Mucosa of descending colon (tissue), 3 donors: Measurements from ENCODE around the gene PFDN2. TPM values are rescaled to one million over a fixed set of nuclear protein-coding genes. Genes with fewer than 3 reads are reported as not detected.

Source experiments
- total RNA-seq, 3 donors: library from RNA; stranded (reverse); fragmentation: NEBNext Ultra II Directional in 2 of 3; extraction: Animal tissue kit (Norgen Biotek cat#: 25700) in 2 of 3; gene quantifications; one replicate each; pipeline versions ENCODE4 v1.2.1 to v1.2.4, GENCODE V29; 2021 to 2023
- donor health status: DM: no; HTN: no; CAD: no; lungs with moderate emphysema.
- donor health status: DM: no; HTN: no; CAD: no.
- donor health status: DM: no; HTN: yes; CAD: no.

Gene PFDN2
- total RNA-seq, 3 donors from 2014 or later: 20.7 to 40.2 (median 29.4) TPM

Other genes with a start within 250 kb of the PFDN2 start
- gene ITLN1, start 232.9 kb downstream of the PFDN2 start, total RNA-seq: 100 to 1,000 TPM; 103 to 254 (median 221) TPM
- not detected for gene ITLN2, start 163.2 kb downstream of the PFDN2 start, total RNA-seq
- gene F11R, start 96.9 kb downstream of the PFDN2 start, total RNA-seq: 100 to 1,000 TPM in 2 of 3 donors, 10 to 100 TPM in 1; 84.0 to 222 (median 157) TPM
- 100 to 1,000 TPM in 1 of 3 donors, 10 to 100 TPM in 2; 48.9 to 105 (median 80.1) TPM for gene TSTD1, start 79.1 kb downstream of the PFDN2 start, total RNA-seq
- gene USF1, start 72.1 kb downstream of the PFDN2 start, total RNA-seq: 10 to 100 TPM; 66.8 to 80.5 (median 71.7) TPM
- 1 to 10 TPM; 3.8 to 9.0 (median 8.1) TPM for gene ARHGAP30, start 48.1 kb downstream of the PFDN2 start, total RNA-seq
- 1 to 10 TPM; 1.6 to 5.4 (median 4.6) TPM for gene NECTIN4, start 28.5 kb downstream of the PFDN2 start, total RNA-seq
- 10 to 100 TPM in 1 of 3 donors, 1 to 10 TPM in 2; 9.5 to 10.7 (median 9.7) TPM for gene KLHDC9, start 19.7 kb downstream of the PFDN2 start, total RNA-seq
- gene NIT1, start 68 bp upstream of the PFDN2 start, total RNA-seq: 10 to 100 TPM; 56.7 to 79.7 (median 62.8) TPM
- gene DEDD, start 14.6 kb upstream of the PFDN2 start, total RNA-seq: 10 to 100 TPM; 33.3 to 43.0 (median 37.2) TPM
- 100 to 1,000 TPM in 1 of 3 donors, 10 to 100 TPM in 2; 88.6 to 114 (median 90.6) TPM for gene UFC1, start 35.9 kb upstream of the PFDN2 start, total RNA-seq
- gene USP21, start 41.5 kb upstream of the PFDN2 start, total RNA-seq: 10 to 100 TPM; 20.1 to 35.4 (median 29.5) TPM
- gene PPOX, start 48.4 kb upstream of the PFDN2 start, total RNA-seq: 10 to 100 TPM; 15.0 to 21.9 (median 16.3) TPM
- 10 to 100 TPM; 25.1 to 35.9 (median 33.3) TPM for gene B4GALT3, start 59.5 kb upstream of the PFDN2 start, total RNA-seq
- gene ADAMTS4, start 81.0 kb upstream of the PFDN2 start, total RNA-seq: 1 to 10 TPM in 2 of 3 donors, under 1 TPM in 1; 0.96 to 7.2 (median 3.8) TPM
- 100 to 1,000 TPM; 119 to 159 (median 154) TPM for gene NDUFS2, start 84.3 kb upstream of the PFDN2 start, total RNA-seq
- 10 to 100 TPM in 2 of 3 donors, 1 to 10 TPM in 1; 5.8 to 43.9 (median 27.1) TPM for gene FCER1G, start 97.3 kb upstream of the PFDN2 start, total RNA-seq
- not detected for gene APOA2, start 105.6 kb upstream of the PFDN2 start, total RNA-seq
- 10 to 100 TPM; 17.2 to 24.5 (median 23.5) TPM for gene TOMM40L, start 108.0 kb upstream of the PFDN2 start, total RNA-seq
- gene NR1I3, start 120.2 kb upstream of the PFDN2 start, total RNA-seq: not detected
- gene PCP4L1, start 140.7 kb upstream of the PFDN2 start, total RNA-seq: 10 to 100 TPM in 1 of 3 donors, 1 to 10 TPM in 1, under 1 TPM in 1; 0.41 to 12.2 (median 1.6) TPM
- gene MPZ, start 191.9 kb upstream of the PFDN2 start, total RNA-seq: 10 to 100 TPM in 1 of 3 donors, 1 to 10 TPM in 2; 2.1 to 12.2 (median 3.2) TPM
- gene SDHC, start 196.3 kb upstream of the PFDN2 start, total RNA-seq: 100 to 1,000 TPM; 194 to 244 (median 244) TPM
- gene CFAP126, start 249.8 kb upstream of the PFDN2 start, total RNA-seq: not detected